ENCODE results near the gene BACH2. TPM values are rescaled to one million over a fixed set of nuclear protein-coding genes. Genes with fewer than 3 reads are reported as not detected.

BACH2 gene
- total and polyA plus RNA-seq, 7 donors, result 0.12 to 16.9 (median 5.9) TPM

GRCh38 chr6:90149280-90149679 is 147.4 kb downstream of the BACH2 start:
- ATAC-seq (no peak), DNase-seq (no peak)
- Histone ChIP-seq H3K27me3 (ENCODE audit: insufficient read depth in 3 of 3, low read length in 2 of 3) (no peaks in the 10 kb centered on the region), H3K4me1 (peaks cover 6% of the 10 kb centered on the region), H3K27ac (no peak overlapping the region), H3K36me3 (ENCODE audit: insufficient read depth in 1 of 2, low read depth in 1 of 2) (peaks cover 0 to 2% of the 10 kb centered on the region in 2 donors), H3K9me3 (no peaks in the 10 kb centered on the region), H3K4me3 (no peak overlapping the region)
- intact Hi-C loops (cut with DNase I), result no loop called here
- 78 to 85% (median 84%) methylated on average over 3 of the region's 3 CpGs for WGBS, 3 donors
- no peak for TF ChIP-seq CTCF (IDR thresholded peaks at IDR 0.05)

- no peak for ATAC-seq
- WGBS, 3 donors, result 93 to 96% (median 93%) methylated on average over 5 of the region's 5 CpGs
- Histone ChIP-seq H3K36me3 (ENCODE audit: insufficient read depth in 1 of 2, low read depth in 1 of 2) (peaks cover 0 to 2% of the 10 kb centered on the region in 2 donors), H3K27ac (no peak overlapping the region), H3K4me1 (peaks cover 5% of the 10 kb centered on the region), H3K9me3 (no peaks in the 10 kb centered on the region), H3K4me3 (no peak overlapping the region), H3K27me3 (ENCODE audit: insufficient read depth in 3 of 3, low read length in 2 of 3) (no peaks in the 10 kb centered on the region)
- TF ChIP-seq CTCF (IDR thresholded peaks at IDR 0.05), result no peak
- intact Hi-C loops (cut with DNase I), result no loop called here
- no peak for DNase-seq
Measured at GRCh38 chr6:90148867-90149266, 147.8 kb downstream of the BACH2 start.

GRCh38 chr6:90146921-90147649 is 149.6 kb downstream of the BACH2 start:
- DNase-seq, result no peak
- intact Hi-C loops (cut with DNase I), result no loop called here
- no peaks in the 10 kb centered on the region for H3K9me3 ChIP-seq
- no peaks in the 10 kb centered on the region for H3K27me3 ChIP-seq (ENCODE audit: insufficient read depth in 3 of 3, low read length in 2 of 3)
- no peak for TF ChIP-seq CTCF (IDR thresholded peaks at IDR 0.05)
- H3K27ac ChIP-seq, result no peak overlapping the region
- ATAC-seq, result no peak
- 85 to 87% (median 85%) methylated on average over 13 of the region's 13 CpGs for WGBS, 3 donors
- peaks cover 5% of the 10 kb centered on the region for H3K4me1 ChIP-seq
- H3K4me3 ChIP-seq, result no peak overlapping the region
- H3K36me3 ChIP-seq (ENCODE audit: insufficient read depth in 1 of 2, low read depth in 1 of 2), result peaks cover 0 to 2% of the 10 kb centered on the region in 2 donors

GRCh38 chr6:90146024-90146423 is 150.6 kb downstream of the BACH2 start:
- no peak overlapping the region for H3K4me3 ChIP-seq
- intact Hi-C loops (cut with DNase I), result no loop called here
- ATAC-seq (no peak), DNase-seq (no peak)
- H3K4me1 ChIP-seq, result peaks cover 5% of the 10 kb centered on the region
- WGBS, 3 donors, result 72 to 90% (median 81%) methylated on average over 4 of the region's 4 CpGs
- no peak for TF ChIP-seq CTCF (IDR thresholded peaks at IDR 0.05)
- no peaks in the 10 kb centered on the region for H3K9me3 ChIP-seq
- no peak overlapping the region for H3K27ac ChIP-seq
- no peaks in the 10 kb centered on the region for H3K27me3 ChIP-seq (ENCODE audit: insufficient read depth in 3 of 3, low read length in 2 of 3)
- H3K36me3 ChIP-seq (ENCODE audit: insufficient read depth in 1 of 2, low read depth in 1 of 2), result peaks cover 0 to 2% of the 10 kb centered on the region in 2 donors
